PC-9 (cell line): Measurements from ENCODE around the gene SLC25A29. TPM values are rescaled to one million over a fixed set of nuclear protein-coding genes. Genes with fewer than 3 reads are reported as not detected.
A peak's percentile ranks its signal among the peaks of the same experiment; 100 is the strongest.

Experiments
- BruUV-seq: library from RNA; stranded (reverse); fragments of 400-500 nt; replicated peaks from 2 replicates; lab custom pipeline; 2021; lab: Mats Ljungman, UMichigan
- CTCF ChIA-PET: fragments of 300-600 bp; sonication (Branson Sonifier 250); formaldehyde crosslinking; loops from one replicate; lab custom pipeline; 2022; ENCODE audit warnings: antibody characterized with exemption; lab: Charles Lee
- POLR2A ChIA-PET: fragments of 300-600 bp; sonication (Branson Sonifier 250); formaldehyde crosslinking; loops from one replicate; lab custom pipeline; 2022; ENCODE audit warnings: antibody characterized with exemption; ENCODE audit not compliant: unreplicated experiment; lab: Charles Lee
- DNase-seq, 2 experiments: peaks; one replicate each; pipeline versions ENCODE4 v3.0.0 to v3.0.0-alpha.2; 2015 to 2022; ENCODE audit warnings: mixed read lengths in 1 of 2
- H2AFZ ChIP-seq: fragments of 200-600 bp; sonication (generic); 2 replicates; pipeline ENCODE4 v1.8.1; 2017; ENCODE audit warnings: antibody characterized with exemption
- H3F3A ChIP-seq: fragments of 200-600 bp; sonication (generic); 2 replicates; pipeline ENCODE4 v1.8.1; 2017; ENCODE audit warnings: antibody characterized with exemption, mild to moderate bottlenecking, low read depth; ENCODE audit not compliant: insufficient read depth
- H3K27ac ChIP-seq: fragments of 200-600 bp; sonication (generic); 2 replicates; pipeline ENCODE4 v1.6.1; 2016; ENCODE audit warnings: mixed run types
- H3K27me3 ChIP-seq: fragments of 200-600 bp; sonication (generic); 2 replicates; pipeline ENCODE4 v1.6.1; 2016; ENCODE audit warnings: low read depth, mixed run types; ENCODE audit not compliant: insufficient read depth
- H3K36me3 ChIP-seq: fragments of 200-600 bp; sonication (generic); 2 replicates; pipeline ENCODE4 v1.6.1; 2016; ENCODE audit warnings: low read depth, mixed run types
- H3K4me1 ChIP-seq: fragments of 200-600 bp; sonication (generic); replicated peaks from 2 replicates; pipeline ENCODE4 v1.6.1; 2016; ENCODE audit warnings: mixed run types; ENCODE audit not compliant: insufficient read depth
- H3K4me2 ChIP-seq: fragments of 200-600 bp; sonication (generic); 2 replicates; pipeline ENCODE4 v1.6.1; 2017; ENCODE audit warnings: mixed run types
- H3K4me3 ChIP-seq: fragments of 200-600 bp; sonication (generic); 2 replicates; pipeline ENCODE4 v1.6.1; 2016; ENCODE audit warnings: mixed run types
- H3K79me2 ChIP-seq: fragments of 200-600 bp; sonication (generic); 2 replicates; pipeline ENCODE4 v1.6.1; 2017; ENCODE audit warnings: low read depth, mixed run types
- H3K9me2 ChIP-seq: fragments of 200-600 bp; sonication (generic); 2 replicates; pipeline ENCODE4 v1.8.1; 2017; ENCODE audit warnings: mild to moderate bottlenecking; ENCODE audit not compliant: insufficient read depth
- H3K9me3 ChIP-seq: fragments of 200-600 bp; sonication (generic); 2 replicates; pipeline ENCODE4 v1.8.1; 2016; ENCODE audit warnings: low read depth; ENCODE audit not compliant: insufficient read depth
- H4K20me1 ChIP-seq: fragments of 200-600 bp; sonication (generic); 2 replicates; pipeline ENCODE4 v1.8.1; 2017; ENCODE audit not compliant: insufficient read depth
- CTCF ChIP-seq: fragments of 200-600 bp; sonication (generic); conservative IDR thresholded peaks from 2 replicates; pipeline ENCODE4 v1.6.1; 2017; ENCODE audit warnings: mixed run types, antibody characterized with exemption, mild to moderate bottlenecking, moderate library complexity
- EZH2 ChIP-seq: fragments of 200-600 bp; sonication (generic); IDR thresholded peaks from 2 replicates; pipeline ENCODE4 v1.8.0; 2017; ENCODE audit warnings: antibody characterized with exemption, low read depth
- intact Hi-C: fragments of 100-400 bp; cut with micrococcal nuclease; formaldehyde crosslinking; loops from one replicate; pipeline ENCODE4 v1.10.0; 2022; ENCODE audit not compliant: unreplicated experiment
- total RNA-seq: library from RNA; stranded (reverse); gene quantifications from 2 replicates; pipeline ENCODE4 v1.2.3, GENCODE V29; 2021

Gene SLC25A29
- total RNA-seq, 1 experiment from 2014 or later, result 6.9 TPM

GRCh38 chr14:100287202-100287997 is 18.8 kb downstream of the SLC25A29 start:
- Histone ChIP-seq H2AFZ (no peak overlapping the region), H3K9me2 (no peaks in the 10 kb centered on the region), H3K27ac (no peak overlapping the region), H3K4me2 (no peak overlapping the region), H3K4me1 (no peaks in the 10 kb centered on the region), H3K79me2 (no peaks in the 10 kb centered on the region), H3K9me3 (no peaks in the 10 kb centered on the region), H4K20me1 (no peaks in the 10 kb centered on the region), H3F3A (peaks cover 3% of the 10 kb centered on the region; the same call in 1 of the 2 replicates), H3K4me3 (no peak overlapping the region), H3K27me3 (no peaks in the 10 kb centered on the region), H3K36me3 (no peaks in the 10 kb centered on the region)
- no TSS peak for BruUV-seq
- TF ChIP-seq EZH2 (no peak), CTCF (no peak)
- POLR2A ChIA-PET, result no interaction called here
- no peak for DNase-seq
- CTCF ChIA-PET, result no interaction called here
- intact Hi-C loops, result loop anchor here (5.0 kb wide), 1 partner anchor 90 kb away; the partner anchor contains the start of gene WDR25

- H3K36me3 ChIP-seq, result no peaks in the 10 kb centered on the region
- H3K79me2 ChIP-seq, result no peaks in the 10 kb centered on the region
- no peaks in the 10 kb centered on the region for H3K27me3 ChIP-seq
- ChIA-PET CTCF (interaction anchor here (0.6 kb wide), 1 partner anchor 647 kb away, joined by 7 read pairs; no protein-coding TSS in a partner anchor), POLR2A (no interaction called here)
- H3F3A ChIP-seq, result peaks cover 3% of the 10 kb centered on the region; the same call in 1 of the 2 replicates
- no peaks in the 10 kb centered on the region for H3K9me3 ChIP-seq
- 0 out of 2 replicates have a peak, but pooled peaks cover 6% of the 10 kb centered on the region for H4K20me1 ChIP-seq
- H2AFZ ChIP-seq, result no peak overlapping the region
- DNase-seq, result no peak
- intact Hi-C loops, result loop anchor here (5.0 kb wide), 1 partner anchor 91 kb away; the partner anchor contains the start of gene WDR25
- H3K4me1 ChIP-seq, result no peaks in the 10 kb centered on the region
- H3K4me3 ChIP-seq, result no peak overlapping the region
- H3K27ac ChIP-seq, result no peak overlapping the region
- no peak for TF ChIP-seq CTCF
- TF ChIP-seq EZH2, result no peak
- no peaks in the 10 kb centered on the region for H3K9me2 ChIP-seq
- no peak overlapping the region for H3K4me2 ChIP-seq
- BruUV-seq, result no TSS peak
Observed at GRCh38 chr14:100286484-100287191, 19.6 kb downstream of the SLC25A29 start.

GRCh38 chr14:100285913-100286400 is 20.3 kb downstream of the SLC25A29 start:
- Histone ChIP-seq H3K27me3 (no peaks in the 10 kb centered on the region), H3K9me3 (no peaks in the 10 kb centered on the region), H3K4me1 (no peaks in the 10 kb centered on the region), H3K79me2 (no peaks in the 10 kb centered on the region), H3K9me2 (no peaks in the 10 kb centered on the region), H3K4me3 (peak overlapping the region; percentile 63; the same call in 1 of the 2 replicates), H3K27ac (no peak overlapping the region), H2AFZ (no peak overlapping the region; the same call in 1 of the 2 replicates), H3K4me2 (peak overlapping the region; percentile 76), H4K20me1 (peaks cover 10% of the 10 kb centered on the region; the same call in 1 of the 2 replicates), H3K36me3 (no peaks in the 10 kb centered on the region), H3F3A (peaks cover 3% of the 10 kb centered on the region; the same call in 1 of the 2 replicates)
- DNase-seq, result no peak
- intact Hi-C loops, result loop anchor here (5.0 kb wide), 1 partner anchor 91 kb away; the partner anchor contains the start of gene WDR25
- CTCF ChIA-PET, result interaction anchor here (0.6 kb wide), 1 partner anchor 646 kb away, joined by 7 read pairs; no protein-coding TSS in a partner anchor
- POLR2A ChIA-PET, result no interaction called here
- BruUV-seq, result no TSS peak
- TF ChIP-seq EZH2 (no peak), CTCF (peak; percentile 41; the same call in 1 of the 2 replicates)
